SK-N-SH (cell line): Measurements from ENCODE around the gene P2RX5. TPM values are rescaled to one million over a fixed set of nuclear protein-coding genes. Genes with fewer than 3 reads are reported as not detected.

ENCODE experiments used
- CTCF ChIA-PET: fragments of 300-600, 350-600 bp; formaldehyde crosslinking; extraction: SDS; loops from one replicate; lab custom pipeline; 2021; lab: Yijun Ruan, JAX
- POLR2A ChIA-PET: fragments of 350-600 bp; sonication (Branson Sonifier 250); formaldehyde crosslinking; extraction: SDS; loops from one replicate; lab custom pipeline; 2020; ENCODE audit warnings: antibody characterized with exemption, inconsistent platforms; lab: Yijun Ruan, JAX
- DNase-seq: peaks from one replicate; pipeline ENCODE4 v3.0.0; 2012
- H2AFZ ChIP-seq: fragments of 200-600 bp; sonication (generic); 2 replicates; pipeline ENCODE4 v1.8.1; 2016; ENCODE audit warnings: antibody characterized with exemption, mild to moderate bottlenecking, low read depth
- H3F3A ChIP-seq: fragments of 200-600 bp; sonication (generic); replicated peaks from 2 replicates; pipeline ENCODE3; 2016; ENCODE audit warnings: antibody characterized with exemption, mild to moderate bottlenecking; ENCODE audit not compliant: insufficient read depth
- H3K27ac ChIP-seq, 2 experiments: fragments of 200-500 bp in 1 of 2; fragments of 200-600 bp in 1 of 2; sonication (Bioruptor generic) in 1 of 2; sonication (generic), shearing (Covaris generic) in 1 of 2; 2 replicates each; pipeline versions ENCODE4 v1.5.1 to v1.6.1; 2014 to 2016; ENCODE audit warnings: low read depth in 2 of 2, inconsistent platforms in 1 of 2, low read length in 1 of 2, mild to moderate bottlenecking in 1 of 2, mixed read lengths in 1 of 2
- H3K27me3 ChIP-seq: fragments of 200-600 bp; sonication (generic), shearing (Covaris generic); 2 replicates; pipeline ENCODE4 v1.6.1; 2016; ENCODE audit warnings: mixed run types; ENCODE audit not compliant: insufficient read depth
- H3K36me3 ChIP-seq, 2 experiments: fragments of 200-500 bp in 1 of 2; fragments of 200-600 bp in 1 of 2; sonication (Bioruptor generic) in 1 of 2; sonication (generic) in 1 of 2; replicated peaks in 1 of 2; 2 replicates each; pipeline versions ENCODE3 to v1.5.1; 2014 to 2016; ENCODE audit warnings: low read length in 1 of 2, mild to moderate bottlenecking in 1 of 2; ENCODE audit not compliant: insufficient read depth in 2 of 2, control insufficient read depth in 1 of 2
- H3K4me1 ChIP-seq, 2 experiments: fragments of 200-500 bp in 1 of 2; fragments of 200-600 bp in 1 of 2; sonication (Bioruptor generic) in 1 of 2; sonication (generic), shearing (Covaris generic) in 1 of 2; 2 replicates each; pipeline versions ENCODE4 v1.5.1 to v1.6.1; 2014 to 2016; ENCODE audit warnings: low read depth in 1 of 2, low read length in 1 of 2, mixed run types in 1 of 2; ENCODE audit not compliant: insufficient read depth in 2 of 2, control insufficient read depth in 1 of 2
- H3K4me2 ChIP-seq: fragments of 200-600 bp; sonication (generic), shearing (Covaris generic); 2 replicates; pipeline ENCODE4 v1.6.1; 2017; ENCODE audit warnings: mixed run types
- H3K4me3 ChIP-seq, 2 experiments: fragments of 200-500 bp in 1 of 2; fragments of 200-600 bp in 1 of 2; sonication (Bioruptor generic) in 1 of 2; sonication (generic), shearing (Covaris generic) in 1 of 2; 2 replicates each; pipeline versions ENCODE4 v1.5.1 to v1.8.1; 2014 to 2016; ENCODE audit warnings: low read depth in 2 of 2, inconsistent platforms in 1 of 2, low read length in 1 of 2, mild to moderate bottlenecking in 1 of 2, mixed read lengths in 1 of 2, moderate library complexity in 1 of 2
- H3K79me2 ChIP-seq: fragments of 200-600 bp; sonication (generic); 2 replicates; pipeline ENCODE4 v1.8.1; 2017; ENCODE audit warnings: mild to moderate bottlenecking; ENCODE audit not compliant: insufficient read depth
- H3K9ac ChIP-seq: fragments of 200-600 bp; sonication (generic); 2 replicates; pipeline ENCODE4 v1.6.1; 2017; ENCODE audit warnings: mixed run types
- H3K9me2 ChIP-seq: fragments of 200-600 bp; sonication (generic); 2 replicates; pipeline ENCODE4 v1.6.1; 2017; ENCODE audit warnings: mixed run types
- H3K9me3 ChIP-seq: fragments of 200-600 bp; sonication (generic); 2 replicates; pipeline ENCODE4 v1.6.1; 2017; ENCODE audit warnings: mixed run types, mild to moderate bottlenecking, moderate library complexity
- H4K20me1 ChIP-seq: fragments of 200-600 bp; sonication (generic); 2 replicates; pipeline ENCODE4 v1.6.1; 2017; ENCODE audit warnings: mild to moderate bottlenecking, mixed run types; ENCODE audit not compliant: insufficient read depth
- ELF1 ChIP-seq: IDR thresholded peaks from 2 replicates; pipeline ENCODE4 v1.4.0; 2012
- EP300 ChIP-seq, 2 experiments: IDR thresholded peaks; 2 replicates each; pipeline versions ENCODE4 v1.4.0 to v1.6.1; 2012; ENCODE audit warnings: borderline replicate concordance in 1 of 2, low read depth in 1 of 2, low read length in 1 of 2
- EZH2phosphoT487 ChIP-seq: fragments of 200-600 bp; sonication (generic); IDR thresholded peaks from 2 replicates; pipeline ENCODE4 v1.6.1; 2017; ENCODE audit warnings: low read depth, mixed run types, mild to moderate bottlenecking, antibody characterized with exemption, moderate library complexity, borderline replicate concordance
- FOSL2 ChIP-seq: IDR thresholded peaks from 2 replicates; pipeline ENCODE4 v1.4.0; 2012; ENCODE audit warnings: low read depth, mild to moderate bottlenecking, moderate library complexity, borderline replicate concordance
- FOXJ3 ChIP-seq: sonication (generic); formaldehyde crosslinking; IDR thresholded peaks from 2 replicates; pipeline ENCODE4 v1.5.1; 2020; ENCODE audit warnings: mild to moderate bottlenecking, missing genetic modification reagents
- FOXM1 ChIP-seq: IDR thresholded peaks from 2 replicates; pipeline ENCODE4 v1.4.0; 2012; ENCODE audit warnings: low read depth, mild to moderate bottlenecking
- GABPA ChIP-seq: IDR thresholded peaks from 2 replicates; pipeline ENCODE4 v1.4.0; 2012; ENCODE audit warnings: low read depth, mild to moderate bottlenecking
- GATA2 ChIP-seq: sonication (generic); formaldehyde crosslinking; IDR thresholded peaks from 2 replicates; pipeline ENCODE4 v1.5.0; 2020; ENCODE audit warnings: mild to moderate bottlenecking, missing genetic modification reagents
- MEF2A ChIP-seq: IDR thresholded peaks from 2 replicates; pipeline ENCODE4 v1.4.0; 2012; ENCODE audit warnings: low read depth, borderline replicate concordance
- MXI1 ChIP-seq: IDR thresholded peaks from 2 replicates; pipeline ENCODE4 v1.6.1; 2012; ENCODE audit warnings: mild to moderate bottlenecking, low read depth, low read length, improper control_type of control experiment
- POLR2AphosphoS5 ChIP-seq: IDR thresholded peaks from 2 replicates; pipeline ENCODE4 v1.6.1; 2012; ENCODE audit warnings: low read depth, low read length
- RXRA ChIP-seq: IDR thresholded peaks from 2 replicates; pipeline ENCODE4 v1.4.0; 2012; ENCODE audit warnings: low read depth, mild to moderate bottlenecking, borderline replicate concordance
- TCF12 ChIP-seq: IDR thresholded peaks from 2 replicates; pipeline ENCODE4 v1.4.0; 2012
- USF1 ChIP-seq: IDR thresholded peaks from 2 replicates; pipeline ENCODE4 v1.4.0; 2012; ENCODE audit warnings: low read depth, borderline replicate concordance
- YY1 ChIP-seq: IDR thresholded peaks from 2 replicates; pipeline ENCODE4 v1.4.0; 2012; ENCODE audit warnings: low read depth, mild to moderate bottlenecking
- ZBTB33 ChIP-seq: IDR thresholded peaks from 2 replicates; pipeline ENCODE4 v1.4.0; 2012; ENCODE audit warnings: low read depth, borderline replicate concordance
- WGBS: methylation state at CpG from one replicate; pipeline ENCODE4 v1.1.6; 2017; ENCODE audit warnings: low lambda C conversion rate; 5-methylcytosine and 5-hydroxymethylcytosine counted together
- polyA plus RNA-seq, 3 experiments: library from polyadenylated mRNA; depleted of rRNA; stranded (reverse); fragments of >200 nt; gene quantifications; 2 replicates each; pipeline ENCODE4 v1.2.3, GENCODE V29; 2012
- TF ChIP-seq, protein P1 (sequence below): IDR thresholded peaks from 2 replicates; pipeline ENCODE4 v1.4.0; 2012; ENCODE audit warnings: low read depth
- TF ChIP-seq, protein P2 (sequence below): IDR thresholded peaks from 2 replicates; pipeline ENCODE4; 2012

The P2RX5 gene
- polyA plus RNA-seq, 1 of the 3 experiments (the other 2 are of a cell fraction), result 0.97 TPM

GRCh38 chr17:3727041-3727440 is 31.1 kb upstream of the P2RX5 start:
- ChIA-PET POLR2A (no interaction called here), CTCF (interaction anchor here (1.3 to 8.2 kb wide), 2 partner anchors 8 to 44 kb away, joined by 4 to 97 read pairs; no protein-coding TSS in a partner anchor)
- WGBS, result 52% methylated on average over 2 of the region's 2 CpGs
- no peak for DNase-seq
- H3K27ac ChIP-seq, result no peak overlapping the region
- H3K79me2 ChIP-seq, result peaks cover 57% of the 10 kb centered on the region
- H3F3A ChIP-seq, result no peaks in the 10 kb centered on the region
- H3K4me3 ChIP-seq, result no peak overlapping the region
- no peaks in the 10 kb centered on the region for H3K9me3 ChIP-seq
- no peaks in the 10 kb centered on the region for H3K9me2 ChIP-seq
- TF ChIP-seq FOXM1 (no peak), MXI1 (no peak), EZH2phosphoT487 (no peak), POLR2AphosphoS5 (no peak), ZBTB33 (no peak), MEF2A (no peak), USF1 (no peak), ELF1 (no peak), TCF12 (no peak), YY1 (no peak), GATA2 (CRISPR knock-in tag) (no peak)
- TF ChIP-seq, protein P1, sequence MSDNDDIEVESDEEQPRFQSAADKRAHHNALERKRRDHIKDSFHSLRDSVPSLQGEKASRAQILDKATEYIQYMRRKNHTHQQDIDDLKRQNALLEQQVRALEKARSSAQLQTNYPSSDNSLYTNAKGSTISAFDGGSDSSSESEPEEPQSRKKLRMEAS, result no peak
- peaks cover 5 to 20% of the 10 kb centered on the region in 2 experiments; a peak in 3 of 4 replicates for H3K4me1 ChIP-seq
- no peaks in the 10 kb centered on the region for H4K20me1 ChIP-seq
- H3K36me3 ChIP-seq, result peaks cover 0 to 3% of the 10 kb centered on the region in 2 experiments
- no peak overlapping the region for H2AFZ ChIP-seq
- no peak overlapping the region for H3K4me2 ChIP-seq
- no peak overlapping the region for H3K9ac ChIP-seq
- H3K27me3 ChIP-seq, result no peaks in the 10 kb centered on the region

GRCh38 chr17:3724378-3725077 is 28.6 kb upstream of the P2RX5 start:
- Histone ChIP-seq H3K27me3 (no peaks in the 10 kb centered on the region), H3K9ac (peak overlapping the region; percentile 85), H3K9me2 (no peaks in the 10 kb centered on the region), H3K9me3 (no peaks in the 10 kb centered on the region), H3F3A (peaks cover 9% of the 10 kb centered on the region), H3K79me2 (peaks cover 62% of the 10 kb centered on the region), H3K36me3 (peaks cover under 1 to 11% of the 10 kb centered on the region in 2 experiments), H3K27ac (peak overlapping the region in 1 of 2 experiments; percentile 55; a peak in 1 of 4 replicates), H3K4me2 (peak overlapping the region; percentile 93), H2AFZ (peak overlapping the region; percentile 77; the same call in 1 of the 2 replicates), H4K20me1 (no peaks in the 10 kb centered on the region), H3K4me1 (peaks cover 18% of the 10 kb centered on the region in 2 experiments; a peak in 3 of 4 replicates), H3K4me3 (peak overlapping the region; percentile 77 to 85)
- DNase-seq, result no peak
- no peak for TF ChIP-seq TCF12
- TF ChIP-seq EP300 (IDR thresholded peaks at IDR 0.05; ENCODE audit: borderline replicate concordance in 1 of 2, low read depth in 1 of 2, low read length in 1 of 2), result no peak
- no peak for TF ChIP-seq GABPA
- TF ChIP-seq YY1, result no peak
- no peak for TF ChIP-seq EZH2phosphoT487
- no peak for TF ChIP-seq FOSL2
- TF ChIP-seq, protein P2, sequence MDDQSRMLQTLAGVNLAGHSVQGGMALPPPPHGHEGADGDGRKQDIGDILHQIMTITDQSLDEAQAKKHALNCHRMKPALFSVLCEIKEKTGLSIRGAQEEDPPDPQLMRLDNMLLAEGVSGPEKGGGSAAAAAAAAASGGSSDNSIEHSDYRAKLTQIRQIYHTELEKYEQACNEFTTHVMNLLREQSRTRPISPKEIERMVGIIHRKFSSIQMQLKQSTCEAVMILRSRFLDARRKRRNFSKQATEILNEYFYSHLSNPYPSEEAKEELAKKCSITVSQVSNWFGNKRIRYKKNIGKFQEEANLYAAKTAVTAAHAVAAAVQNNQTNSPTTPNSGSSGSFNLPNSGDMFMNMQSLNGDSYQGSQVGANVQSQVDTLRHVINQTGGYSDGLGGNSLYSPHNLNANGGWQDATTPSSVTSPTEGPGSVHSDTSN, result no peak
- TF ChIP-seq FOXJ3, result no peak
- no peak for TF ChIP-seq RXRA
- WGBS, result 23% methylated on average over 20 of the region's 27 CpGs
- CTCF ChIA-PET, result interaction anchor here (1.0 to 8.2 kb wide), 3 partner anchors 11 to 676 kb away, joined by 4 to 97 read pairs (median 5); no protein-coding TSS in a partner anchor
- POLR2A ChIA-PET, result interaction anchor here (0.7 kb wide), 1 partner anchor 13 kb away, joined by 3 read pairs; no protein-coding TSS in a partner anchor
